ENCODE data around the gene IFT88.

DNA sequence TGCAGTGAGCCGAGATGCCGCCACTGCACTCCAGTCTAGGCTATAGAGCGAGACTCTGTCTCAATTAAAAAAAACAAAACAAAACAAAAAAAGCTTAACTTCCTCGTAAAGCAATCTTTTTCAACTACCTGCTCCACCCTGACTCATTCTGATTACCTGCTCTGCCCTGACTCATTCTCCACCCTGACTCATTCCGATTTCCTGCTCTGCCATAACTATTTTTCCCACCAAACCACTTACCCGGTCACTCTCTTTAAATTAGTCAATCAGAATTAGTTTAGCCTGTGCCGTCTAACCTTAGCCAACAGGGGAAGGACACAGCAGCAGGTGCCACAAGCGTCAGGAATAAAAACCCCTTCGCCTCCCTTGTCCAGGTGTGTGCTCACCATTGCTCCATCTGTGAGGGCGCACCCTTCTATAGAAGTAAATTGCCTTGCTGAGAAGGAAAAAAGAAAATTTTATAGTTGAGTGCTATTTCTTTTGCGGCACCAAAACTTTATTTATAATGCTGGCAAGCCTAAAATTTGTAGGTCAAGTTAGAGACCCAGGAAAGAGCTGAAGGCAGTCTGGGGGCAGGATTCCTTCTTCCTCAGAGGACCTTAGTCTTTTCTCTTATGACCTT lies 1.7 kb upstream of the IFT88 start:
- TF ChIP-seq POLR2AphosphoS5 (IDR thresholded peaks at IDR 0.05; ENCODE audit: low read depth, low read length) = no peak
- no peak for TF ChIP-seq POLR2A (IDR thresholded peaks at IDR 0.05; ENCODE audit: low read depth, low read length)
- TF ChIP-seq TAF1 (IDR thresholded peaks at IDR 0.05; ENCODE audit: borderline replicate concordance, low read depth, low read length) = no peak
